CD4-positive, alpha-beta T cell treated with Interleukin-1 beta for 1 hour (primary cell): ENCODE data around the gene GPR137.

Source experiments
- DNase-seq, 2 donors: peaks; one replicate each; pipeline ENCODE4 v3.0.0-alpha.2; 2020 to 2022

The GPR137 gene

DNA sequence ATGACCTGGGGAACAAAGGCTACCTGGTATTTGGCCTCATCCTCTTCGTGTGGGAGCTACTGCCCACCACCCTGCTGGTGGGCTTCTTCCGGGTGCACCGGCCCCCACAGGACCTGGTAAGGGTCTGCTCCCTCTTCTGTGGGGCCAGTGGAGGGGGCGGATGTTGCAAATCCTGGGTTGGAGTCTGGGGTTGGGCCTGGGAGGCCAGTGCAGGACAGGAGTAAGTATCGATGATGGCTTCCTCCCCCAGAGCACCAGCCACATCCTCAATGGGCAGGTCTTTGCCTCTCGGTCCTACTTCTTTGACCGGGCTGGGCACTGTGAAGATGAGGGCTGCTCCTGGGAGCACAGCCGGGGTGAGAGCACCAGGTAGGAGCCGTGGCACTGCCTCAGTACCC lies 2.7 kb downstream of the GPR137 start:
- DNase-seq: no peak

DNA sequence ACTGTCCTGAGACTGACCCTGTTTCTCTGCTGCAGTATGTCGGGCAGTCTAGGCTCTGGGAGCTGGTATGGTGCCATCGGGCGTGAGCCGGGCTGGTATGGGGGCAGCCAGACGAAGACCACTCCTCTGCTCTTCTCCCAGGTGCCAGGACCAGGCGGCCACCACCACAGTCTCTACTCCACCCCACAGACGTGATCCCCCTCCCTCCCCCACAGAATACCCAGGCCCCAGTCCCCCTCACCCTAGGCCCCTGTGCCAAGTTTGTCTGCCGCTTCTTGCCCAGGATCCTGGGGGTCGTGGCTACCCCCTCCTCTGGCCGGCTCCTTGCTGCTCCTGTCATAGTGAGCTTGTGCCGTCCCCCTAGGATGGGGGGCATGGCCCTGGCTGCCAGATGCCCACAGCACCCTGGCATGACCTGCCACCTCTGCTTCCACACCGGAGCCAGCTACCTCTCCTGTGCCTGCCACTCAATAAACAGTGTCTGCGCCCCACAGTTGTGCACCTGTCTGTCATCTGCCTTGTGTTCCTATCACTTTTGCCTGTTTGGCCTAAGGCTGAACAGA lies 3.4 kb downstream of the GPR137 start:
- no peak for DNase-seq

DNA sequence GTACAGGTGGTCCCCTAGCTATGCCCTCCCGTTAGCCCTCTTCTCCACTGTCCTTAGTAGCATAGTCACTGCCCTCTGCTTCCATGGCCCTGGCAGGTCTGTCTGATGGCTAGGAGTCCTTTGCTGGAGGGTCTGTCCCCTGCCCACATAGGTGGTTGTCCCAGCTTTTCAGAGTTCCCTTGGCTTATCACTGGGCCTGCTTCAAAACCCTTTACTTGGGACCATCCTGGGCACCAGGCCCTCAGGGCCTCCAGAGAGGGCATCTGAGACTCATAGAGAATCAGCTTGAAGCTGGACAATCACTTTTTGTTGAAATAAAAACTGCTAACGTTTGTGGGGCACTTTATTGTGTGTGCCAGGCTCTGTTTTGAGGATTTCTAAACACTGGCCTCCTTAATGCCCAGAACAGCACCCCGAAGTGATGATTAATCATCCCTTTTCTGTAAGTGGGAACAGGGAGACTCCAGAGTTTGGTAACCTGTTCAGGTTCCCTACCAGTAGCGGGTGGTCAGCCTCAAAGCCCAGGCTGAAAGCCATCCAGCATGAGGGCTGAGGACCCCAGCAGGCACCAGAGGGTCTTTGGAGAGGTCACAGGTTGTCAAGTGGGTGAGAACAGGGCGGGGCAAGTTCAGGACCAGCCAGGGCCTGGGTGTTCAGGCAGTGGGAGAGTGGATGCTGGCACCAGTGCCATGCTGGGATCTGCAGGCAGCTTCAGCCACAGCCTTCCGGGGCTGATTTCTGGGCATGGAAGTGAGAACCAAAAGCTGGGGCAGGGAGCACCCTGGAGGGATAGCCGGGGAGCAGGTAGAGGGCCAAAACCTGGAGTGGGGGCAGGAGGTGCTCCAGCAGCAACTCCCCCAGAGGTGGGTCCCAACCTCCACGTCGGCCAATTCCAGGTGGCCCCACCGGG lies 5.0 kb downstream of the GPR137 start:
- DNase-seq: no peak

DNA sequence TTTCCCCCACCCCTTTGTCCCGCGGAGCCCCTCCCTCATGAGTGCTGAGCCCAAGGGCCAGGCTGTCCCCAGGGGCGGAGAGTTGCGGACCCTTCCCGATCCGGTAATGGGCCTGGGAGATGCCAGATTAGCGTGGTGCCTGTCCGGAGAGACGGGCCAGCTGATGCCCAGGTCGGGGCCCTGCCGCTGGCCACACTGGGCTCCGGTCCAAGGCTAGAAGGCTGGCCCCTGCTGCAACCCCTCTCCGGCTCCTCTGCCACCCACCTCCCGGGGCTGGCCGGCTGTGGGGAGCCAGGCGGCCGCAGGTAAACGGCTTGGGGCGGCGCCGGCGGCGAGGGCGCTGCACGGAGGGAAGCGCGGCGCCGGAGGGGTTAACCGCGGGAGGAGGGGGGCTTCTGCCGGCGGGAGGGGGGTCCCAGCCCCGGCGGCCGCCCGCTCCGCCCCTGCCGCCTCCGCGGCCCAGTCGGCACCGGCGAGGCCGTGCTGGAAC lies 5.7 kb downstream of the GPR137 start, which contains the start of gene KCNK4:
KCNK4 (plus strand) TSS at position 41 of the 490 bp plus-strand sequence. CDS start 1,717 bp downstream, outside the sequence.
- no peak for DNase-seq

DNA sequence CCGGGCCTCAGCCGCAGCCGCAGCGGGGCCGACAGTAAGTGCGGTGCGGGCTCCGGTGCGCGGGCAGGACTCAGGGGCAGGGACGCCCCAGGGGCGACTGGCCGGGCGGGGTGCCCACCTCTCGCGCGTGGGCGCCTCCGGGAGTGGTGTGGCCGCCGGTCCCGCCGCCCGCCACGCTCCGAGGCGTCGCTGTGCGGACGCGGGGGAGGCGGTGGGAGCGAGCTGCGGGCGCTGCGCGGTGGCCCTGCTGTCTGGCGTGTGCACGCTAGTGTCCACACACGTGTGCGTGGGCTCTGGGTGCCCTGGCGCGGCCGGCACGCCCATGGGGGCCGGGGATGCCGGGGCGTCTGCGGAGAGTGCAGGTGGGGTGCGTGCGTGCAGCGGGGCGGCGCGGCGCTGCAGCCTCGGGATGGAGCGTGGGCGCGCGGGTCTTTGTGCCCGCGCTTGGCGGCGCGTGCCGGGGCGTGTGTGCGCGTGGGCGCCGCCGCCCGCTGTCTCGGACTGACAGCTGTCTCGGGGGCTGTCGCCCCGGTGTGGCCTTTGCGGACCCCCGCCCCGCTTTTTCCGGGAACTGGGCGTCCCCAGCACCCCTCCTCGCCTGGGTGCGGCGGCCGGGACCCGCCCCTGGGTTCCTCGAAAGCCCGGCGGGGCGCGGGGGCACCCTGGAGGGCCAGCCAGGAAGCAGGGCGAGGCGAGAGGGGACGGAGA lies 6.3 kb downstream of the GPR137 start:
- DNase-seq: no peak

DNA sequence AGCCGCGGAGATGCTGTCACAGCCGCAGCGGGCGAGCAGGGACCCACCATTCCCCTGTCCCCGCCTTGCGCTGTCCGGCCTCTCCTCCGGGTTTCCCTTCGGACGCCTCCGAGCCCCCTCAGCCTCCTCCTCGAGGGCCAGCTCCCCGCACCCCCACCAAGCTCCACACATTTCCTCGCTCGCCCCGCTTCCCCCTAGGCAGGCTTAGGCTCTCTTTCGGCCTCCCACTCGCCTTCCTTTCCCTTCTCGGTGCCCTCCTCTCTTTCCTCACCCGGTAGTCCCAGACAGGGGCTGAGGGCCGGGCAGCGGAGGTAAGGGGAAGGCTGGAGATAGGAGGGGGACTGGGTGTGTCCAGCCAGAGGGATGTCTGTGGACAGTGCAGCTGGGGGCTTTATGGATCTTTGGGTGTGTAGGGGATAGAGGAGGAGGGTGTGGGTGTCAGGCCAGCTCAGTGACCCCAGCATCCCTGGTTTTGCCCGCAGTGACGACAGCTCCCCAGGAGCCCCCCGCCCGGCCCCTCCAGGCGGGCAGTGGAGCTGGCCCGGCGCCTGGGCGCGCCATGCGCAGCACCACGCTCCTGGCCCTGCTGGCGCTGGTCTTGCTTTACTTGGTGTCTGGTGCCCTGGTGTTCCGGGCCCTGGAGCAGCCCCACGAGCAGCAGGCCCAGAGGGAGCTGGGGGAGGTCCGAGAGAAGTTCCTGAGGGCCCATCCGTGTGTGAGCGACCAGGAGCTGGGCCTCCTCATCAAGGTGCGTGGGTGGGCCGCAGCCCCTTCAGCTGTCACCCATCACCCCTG lies 7.0 kb downstream of the GPR137 start:
- no peak for DNase-seq

DNA sequence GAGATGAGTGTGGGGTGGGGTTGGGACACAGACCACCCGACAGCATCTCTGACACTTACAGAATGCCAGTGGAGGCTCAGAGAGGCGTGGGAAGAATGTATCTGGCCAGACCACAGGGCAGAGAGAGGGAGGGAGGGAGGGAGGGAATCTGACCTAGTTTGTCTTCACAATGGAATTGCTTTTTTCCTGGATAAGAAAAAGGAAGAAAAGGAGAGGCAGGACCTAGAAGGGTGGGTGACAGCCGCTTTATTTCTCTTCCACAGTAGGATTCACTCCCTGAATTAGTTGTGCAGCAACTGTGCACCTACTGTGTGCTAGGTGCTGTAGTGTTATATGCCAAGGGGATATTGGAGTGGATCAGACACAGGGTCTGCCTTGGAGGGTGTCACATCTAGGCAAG lies 9.1 kb downstream of the GPR137 start:
- no peak for DNase-seq

DNA sequence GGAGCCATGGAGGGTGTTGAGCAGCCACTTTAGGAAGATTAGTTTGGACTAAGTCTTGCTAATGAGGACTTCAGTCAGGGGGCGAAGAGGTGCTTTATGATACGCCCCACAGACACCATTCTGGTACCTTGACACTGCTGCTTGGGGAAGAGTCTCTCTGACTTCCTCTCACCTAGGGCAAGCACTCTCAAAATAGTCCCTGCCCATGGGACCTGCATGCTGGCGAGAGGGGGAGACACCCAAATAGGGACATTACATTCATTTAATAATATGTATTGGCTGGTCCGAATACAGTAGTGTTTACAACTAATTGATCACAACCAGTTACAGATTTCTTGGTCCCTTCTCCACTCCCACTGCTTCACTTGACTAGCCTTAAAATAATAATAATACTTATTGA lies 10.1 kb downstream of the GPR137 start:
- DNase-seq: no peak

DNA sequence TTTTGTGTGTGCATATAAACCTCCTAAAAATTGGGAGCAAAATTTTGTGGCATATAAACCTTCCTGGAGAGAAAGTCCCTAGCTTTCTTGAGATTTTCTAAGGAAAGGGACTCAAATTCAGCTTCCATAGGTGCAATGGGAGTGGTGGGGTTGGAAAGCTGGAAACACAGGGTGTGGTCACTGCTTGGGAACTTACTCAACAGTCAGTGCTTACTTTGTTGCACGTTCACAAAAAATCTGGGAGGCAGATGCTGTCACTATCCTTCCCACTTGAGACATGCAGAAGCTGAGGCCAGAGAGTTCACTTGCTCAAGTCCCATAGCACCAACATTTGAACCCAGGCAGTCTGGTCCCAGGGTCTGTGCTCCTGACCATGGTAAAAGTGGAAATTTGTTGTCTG lies 10.6 kb downstream of the GPR137 start:
- no peak for DNase-seq

DNA sequence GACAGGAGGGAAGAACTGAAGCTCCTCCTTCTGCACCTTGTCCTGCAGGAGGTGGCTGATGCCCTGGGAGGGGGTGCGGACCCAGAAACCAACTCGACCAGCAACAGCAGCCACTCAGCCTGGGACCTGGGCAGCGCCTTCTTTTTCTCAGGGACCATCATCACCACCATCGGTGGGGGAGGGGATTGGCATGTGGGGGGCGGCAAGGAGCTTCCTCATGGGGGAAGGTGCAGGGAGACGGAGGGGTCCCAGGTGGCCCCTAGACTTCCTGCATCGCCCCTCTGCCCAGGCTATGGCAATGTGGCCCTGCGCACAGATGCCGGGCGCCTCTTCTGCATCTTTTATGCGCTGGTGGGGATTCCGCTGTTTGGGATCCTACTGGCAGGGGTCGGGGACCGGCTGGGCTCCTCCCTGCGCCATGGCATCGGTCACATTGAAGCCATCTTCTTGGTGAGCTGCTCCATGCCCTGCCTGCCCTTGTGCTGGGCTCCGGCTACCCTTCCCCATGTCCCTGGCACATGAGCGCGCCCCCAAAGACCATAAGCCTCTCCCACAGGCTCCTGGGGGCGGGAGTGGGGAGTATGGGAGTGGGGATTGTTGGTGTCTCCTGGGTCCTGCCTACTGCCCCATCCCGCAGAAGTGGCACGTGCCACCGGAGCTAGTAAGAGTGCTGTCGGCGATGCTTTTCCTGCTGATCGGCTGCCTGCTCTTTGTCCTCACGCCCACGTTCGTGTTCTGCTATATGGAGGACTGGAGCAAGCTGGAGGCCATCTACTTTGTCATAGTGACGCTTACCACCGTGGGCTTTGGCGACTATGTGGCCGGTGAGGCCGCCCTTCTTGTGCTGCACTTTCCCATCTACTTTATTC lies 11.4 kb downstream of the GPR137 start:
- DNase-seq: no peak

DNA sequence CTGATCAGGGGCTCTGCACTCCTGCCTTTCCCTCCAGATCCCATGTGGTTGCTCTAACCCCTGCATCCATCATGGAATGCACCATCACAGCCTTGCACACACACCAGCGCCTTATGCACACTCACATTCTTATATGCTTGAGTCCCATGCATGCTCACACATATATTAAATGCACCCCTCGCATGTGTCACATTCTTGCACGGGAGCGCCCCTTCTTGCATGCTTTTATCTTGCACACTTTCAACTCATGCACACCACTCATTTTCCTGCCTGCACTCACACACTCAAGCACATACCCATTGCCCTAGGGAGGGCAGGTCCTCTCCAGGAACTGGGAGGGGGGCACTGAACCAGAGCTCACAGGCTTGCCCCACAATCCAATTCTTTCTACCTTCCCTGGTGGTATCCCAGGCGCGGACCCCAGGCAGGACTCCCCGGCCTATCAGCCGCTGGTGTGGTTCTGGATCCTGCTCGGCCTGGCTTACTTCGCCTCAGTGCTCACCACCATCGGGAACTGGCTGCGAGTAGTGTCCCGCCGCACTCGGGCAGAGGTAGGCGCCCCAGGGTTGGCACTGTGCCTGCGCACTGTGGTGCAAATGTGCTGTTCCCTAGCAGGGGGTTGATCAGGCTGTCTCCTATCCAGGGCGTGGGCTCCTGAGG lies 12.2 kb downstream of the GPR137 start:
- DNase-seq: no peak

DNA sequence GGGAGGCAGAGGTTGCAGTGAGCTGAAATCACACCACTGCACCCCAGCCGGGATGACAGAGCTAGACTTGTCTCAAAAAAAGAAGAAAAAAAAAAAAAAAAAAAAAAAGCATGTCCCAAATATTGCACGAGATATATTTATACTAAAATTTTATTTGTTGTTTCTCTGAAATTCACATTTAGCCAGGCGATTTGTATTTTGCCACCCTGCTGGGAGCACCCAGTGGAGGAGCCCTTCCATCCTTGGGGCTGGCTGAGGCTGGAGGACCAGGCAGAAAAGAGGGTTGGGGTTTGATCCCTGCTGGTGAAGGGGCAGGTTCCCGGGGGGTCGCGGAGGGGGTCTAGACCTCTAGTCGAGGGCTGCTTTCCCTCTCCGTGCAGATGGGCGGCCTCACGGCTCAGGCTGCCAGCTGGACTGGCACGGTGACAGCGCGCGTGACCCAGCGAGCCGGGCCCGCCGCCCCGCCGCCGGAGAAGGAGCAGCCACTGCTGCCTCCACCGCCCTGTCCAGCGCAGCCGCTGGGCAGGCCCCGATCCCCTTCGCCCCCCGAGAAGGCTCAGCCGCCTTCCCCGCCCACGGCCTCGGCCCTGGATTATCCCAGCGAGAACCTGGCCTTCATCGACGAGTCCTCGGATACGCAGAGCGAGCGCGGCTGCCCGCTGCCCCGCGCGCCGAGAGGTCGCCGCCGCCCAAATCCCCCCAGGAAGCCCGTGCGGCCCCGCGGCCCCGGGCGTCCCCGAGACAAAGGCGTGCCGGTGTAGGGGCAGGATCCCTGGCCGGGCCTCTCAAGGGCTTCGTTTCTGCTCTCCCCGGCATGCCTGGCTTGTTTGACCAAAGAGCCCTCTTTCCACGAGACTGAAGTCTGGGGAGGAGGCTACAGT lies 13.6 kb downstream of the GPR137 start:
- no peak for DNase-seq

DNA sequence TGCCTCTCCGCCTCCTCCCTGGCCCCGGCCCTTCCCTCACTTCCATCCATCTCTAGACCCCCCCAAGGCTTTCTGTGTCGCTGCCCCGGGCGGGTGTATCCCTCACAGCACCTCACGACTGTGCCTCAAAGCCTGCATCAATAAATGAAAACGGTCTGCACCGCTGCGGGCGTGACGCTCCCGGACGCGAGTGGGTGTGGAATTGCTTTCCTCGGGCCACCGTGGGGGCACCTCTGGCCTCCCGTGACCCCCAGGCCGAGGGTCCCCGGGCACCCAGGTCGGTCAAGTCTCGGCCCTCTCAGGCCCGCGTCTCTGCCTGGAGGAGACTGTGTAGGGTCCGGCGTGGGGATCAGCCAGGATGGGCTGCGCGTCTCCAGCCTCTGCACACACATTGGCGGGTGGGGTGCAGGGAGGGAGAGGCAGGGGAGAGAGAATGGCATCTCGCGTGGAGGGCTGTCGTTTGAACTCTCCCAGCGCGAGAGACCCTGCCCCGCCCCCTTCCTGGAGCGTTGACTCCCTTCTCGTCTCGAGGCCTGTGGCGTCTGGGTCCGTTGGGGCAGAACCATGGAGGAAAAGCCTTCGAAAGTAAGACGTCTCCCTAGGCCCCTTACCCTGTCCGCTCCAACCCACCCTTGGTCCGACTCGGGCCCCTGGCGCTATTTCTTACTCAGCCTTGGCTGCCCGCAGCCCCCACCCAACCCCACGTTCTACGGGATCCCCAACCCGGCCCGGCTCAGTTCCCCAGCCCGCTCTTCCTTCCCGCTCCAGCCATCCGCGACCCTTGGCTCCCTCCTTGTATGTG lies 14.4 kb downstream of the GPR137 start, which contains the start of gene CATSPERZ:
CATSPERZ (plus strand) TSS at position 512 of the 802 bp plus-strand sequence; CDS start at position 565, 53 bp downstream.
- peak; percentile 22 to 26 for DNase-seq

DNA sequence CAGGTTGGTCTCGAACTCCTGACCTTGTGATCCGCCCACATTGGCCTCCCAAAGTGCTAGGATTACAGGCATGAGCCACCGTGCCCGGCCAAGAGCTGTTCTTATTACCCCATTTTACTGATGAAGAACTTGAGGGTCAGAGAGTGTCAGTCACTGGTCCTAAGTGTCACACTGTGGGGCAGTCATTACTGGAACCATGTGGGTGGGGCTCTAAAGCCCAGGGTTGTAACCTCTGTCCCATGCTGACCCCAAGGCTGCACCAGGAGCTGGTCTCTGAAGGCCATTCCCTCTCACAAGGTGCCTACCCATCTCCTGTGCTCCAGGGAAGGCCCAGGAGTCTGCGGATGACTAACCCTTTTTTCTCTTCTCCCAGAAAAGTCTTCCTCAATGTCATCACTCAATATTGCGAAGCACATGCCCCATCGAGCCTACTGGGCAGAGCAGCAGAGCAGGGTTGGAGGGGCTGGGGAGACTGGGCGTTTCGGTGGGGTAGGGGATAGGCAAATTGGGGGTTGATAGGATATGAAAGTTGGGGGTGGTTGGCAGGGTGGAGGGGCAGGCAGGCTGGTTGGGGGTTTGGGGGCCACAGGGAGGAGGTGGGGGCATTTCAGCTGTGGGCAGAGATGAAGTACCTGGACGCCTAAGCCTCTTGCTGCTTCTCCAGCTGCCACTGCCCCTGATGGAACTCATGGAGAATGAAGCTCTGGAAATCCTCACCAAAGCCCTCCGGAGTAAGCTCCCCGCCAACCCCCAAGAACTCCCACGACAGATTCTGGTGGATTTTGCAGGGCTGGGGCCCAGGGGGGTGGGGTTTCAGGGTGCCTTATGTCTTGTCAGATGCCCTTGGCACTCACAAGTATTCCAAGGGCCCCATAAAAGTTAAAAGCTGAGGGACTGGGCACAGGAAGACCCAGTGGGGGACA lies 17.7 kb downstream of the GPR137 start:
- no peak for DNase-seq

DNA sequence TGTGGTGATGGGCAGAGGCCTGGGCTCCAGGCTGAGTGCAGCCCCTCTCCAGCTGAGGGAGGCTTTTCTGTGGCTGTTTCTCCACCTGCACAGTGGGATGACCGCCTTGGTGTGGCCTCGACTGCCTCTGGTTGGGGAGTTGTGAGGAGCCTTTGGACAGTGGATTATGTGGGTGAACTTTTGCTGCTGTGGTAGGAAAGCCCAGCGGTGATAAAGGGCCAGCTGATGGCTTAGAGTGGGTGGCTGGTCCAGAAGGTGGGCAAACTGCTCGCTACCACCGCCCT lies 18.3 kb downstream of the GPR137 start:
- DNase-seq: no peak

DNA sequence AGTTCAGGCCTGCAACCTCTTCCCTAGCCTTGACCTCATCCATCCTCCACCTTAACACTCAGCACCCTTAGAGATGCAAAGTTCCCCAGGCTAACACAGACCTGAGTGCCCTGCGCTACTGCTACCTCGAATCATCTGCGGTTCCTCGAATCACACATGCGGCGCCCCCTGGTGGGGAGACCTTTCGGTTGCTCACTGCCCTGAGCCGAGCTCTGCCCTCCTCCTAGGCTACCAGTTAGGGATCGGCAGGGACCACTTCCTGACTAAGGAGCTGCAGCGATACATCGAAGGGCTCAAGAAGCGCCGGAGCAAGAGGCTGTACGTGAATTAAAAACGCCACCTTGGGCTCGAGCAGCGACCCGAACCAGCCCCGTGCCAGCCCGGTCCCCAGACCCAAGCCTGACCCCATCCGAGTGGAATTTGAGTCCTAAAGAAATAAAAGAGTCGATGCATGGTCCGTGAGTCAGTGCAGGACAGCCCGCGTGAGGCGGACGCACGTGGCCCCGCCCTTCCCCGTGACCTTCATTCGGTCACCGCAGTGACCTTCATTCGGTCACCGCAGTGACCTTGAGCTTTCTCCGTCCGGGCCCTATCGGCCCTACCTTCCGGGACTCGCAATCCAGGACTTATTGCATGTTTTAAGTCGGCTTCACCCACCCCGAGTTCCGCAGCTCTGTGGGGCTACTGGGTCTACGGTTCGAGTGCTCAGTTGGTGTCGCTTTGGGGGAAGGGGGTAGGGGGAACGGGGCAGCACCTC lies 18.8 kb downstream of the GPR137 start:
- peak; percentile 90 to 91 for DNase-seq

DNA sequence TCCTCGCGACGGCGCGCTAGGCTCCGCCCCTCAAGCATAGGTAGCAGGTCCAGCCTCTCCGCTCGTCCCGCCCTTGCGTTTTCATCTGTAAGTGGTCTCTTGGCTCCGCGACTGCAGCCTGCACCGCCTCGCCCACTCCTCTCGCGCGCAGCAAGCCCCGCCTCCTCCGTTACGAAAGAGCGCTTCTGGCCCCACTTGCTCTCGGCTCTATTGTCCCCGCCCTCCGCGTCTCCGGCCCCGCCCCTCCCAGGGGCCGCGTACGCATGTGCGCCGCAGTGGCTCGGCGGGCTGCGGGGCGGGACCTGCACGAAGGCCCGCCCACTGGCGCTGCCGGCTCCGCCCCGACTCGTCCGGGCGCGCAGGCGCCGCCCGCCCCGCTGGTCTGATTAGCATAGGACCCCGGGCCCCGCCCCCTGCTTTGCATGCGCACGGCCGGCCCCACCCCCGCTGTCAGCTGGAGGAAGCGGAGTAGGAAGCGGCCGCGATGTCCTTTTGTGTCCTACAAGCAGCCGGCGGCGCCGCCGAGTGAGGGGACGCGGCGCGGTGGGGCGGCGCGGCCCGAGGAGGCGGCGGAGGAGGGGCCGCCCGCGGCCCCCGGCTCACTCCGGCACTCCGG lies 19.5 kb downstream of the GPR137 start, which contains the start of gene ESRRA:
ESRRA (plus strand) TSS at position 450 of the 616 bp plus-strand sequence. CDS start 1,656 bp downstream, outside the sequence.
- DNase-seq: peak; percentile 98 to 99
